Measurements from ENCODE around the gene KIRREL2. TPM values are rescaled to one million over a fixed set of nuclear protein-coding genes. Genes with fewer than 3 reads are reported as not detected.

KIRREL2 gene
- total RNA-seq, 1 experiment from 2014 or later, result 3.1 TPM

DNA sequence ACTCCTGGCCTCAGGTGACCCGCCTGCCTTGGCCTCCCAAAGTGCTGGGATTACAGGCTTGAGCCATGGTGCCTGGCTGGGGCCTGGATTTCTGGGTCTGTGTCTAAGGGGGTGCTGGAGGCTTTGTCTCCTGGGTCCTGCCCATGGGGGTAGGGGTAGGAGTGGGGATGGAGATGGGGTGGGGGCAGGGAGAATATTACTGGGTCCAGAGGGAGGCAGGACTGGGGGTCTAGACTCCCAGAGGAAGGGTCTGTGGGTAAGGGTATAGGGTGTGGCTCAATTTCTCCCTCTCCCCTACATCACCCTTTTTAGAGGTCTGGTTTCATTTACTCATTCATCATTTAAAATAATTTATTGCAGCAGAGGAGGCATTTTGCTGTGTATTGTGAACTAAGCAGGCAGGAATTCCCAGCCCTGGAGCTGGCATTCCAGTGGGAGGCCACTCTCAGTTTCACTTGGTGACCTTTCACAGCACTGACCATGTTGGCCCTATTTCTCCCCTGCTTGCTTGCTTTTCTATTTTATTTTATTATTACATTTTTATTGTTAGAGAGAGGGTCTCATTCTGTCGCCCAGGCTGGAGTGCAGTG is 44.4 kb downstream of the KIRREL2 start:
- Histone ChIP-seq H2BK5ac (ENCODE audit: insufficient read length, low read length) (no peak overlapping the region), H2AFZ (ENCODE audit: low read length) (no peak overlapping the region), H3K9me3 (ENCODE audit: control insufficient read depth, low read depth, low read length) (no peaks in the 10 kb centered on the region), H2BK12ac (ENCODE audit: insufficient read length, low read depth, low read length) (no peak overlapping the region), H2BK15ac (ENCODE audit: low read depth, low read length) (no peak overlapping the region), H2BK120ac (ENCODE audit: low read depth, low read length, poor library complexity, severe bottlenecking) (no peak overlapping the region), H2AK5ac (ENCODE audit: insufficient read length, low read length) (no peak overlapping the region), H2BK20ac (ENCODE audit: low read depth, low read length, poor library complexity, severe bottlenecking) (no peak overlapping the region), H3K56ac (ENCODE audit: insufficient read length, low read depth, low read length) (no peak overlapping the region), H3K79me2 (ENCODE audit: insufficient read depth, low read length) (no peaks in the 10 kb centered on the region), H3K4me1 (ENCODE audit: insufficient read depth, low read length) (peaks cover 5% of the 10 kb centered on the region; the same call in 1 of the 2 replicates), H4K91ac (ENCODE audit: insufficient read length, low read depth, low read length) (no peak overlapping the region), H4K20me1 (ENCODE audit: control insufficient read depth, insufficient read depth, insufficient read length) (no peaks in the 10 kb centered on the region), H3K79me1 (ENCODE audit: insufficient read depth, low read depth, low read length, poor library complexity, severe bottlenecking) (peaks cover 3% of the 10 kb centered on the region), H4K8ac (replicated peaks; ENCODE audit: insufficient read length, low read depth, low read length) (no peak overlapping the region), H4K5ac (ENCODE audit: insufficient read length, low read depth, low read length) (no peak overlapping the region), H3K23me2 (ENCODE audit: insufficient read length, low read depth, low read length, poor library complexity, severe bottlenecking) (peaks cover 10% of the 10 kb centered on the region), H3K4me2 (ENCODE audit: insufficient read depth, insufficient read length, low read length) (peak overlapping the region; percentile 78), H3K27me3 (ENCODE audit: insufficient read depth, low read length) (no peaks in the 10 kb centered on the region), H3K9ac (ENCODE audit: extremely low read depth, insufficient read length, low read length) (no peak overlapping the region), H3K4ac (ENCODE audit: low read depth, low read length) (no peak overlapping the region), H3T11ph (ENCODE audit: low read length) (no peak overlapping the region), H3K18ac (ENCODE audit: insufficient read length, low read depth, low read length) (no peak overlapping the region), H3K27ac (ENCODE audit: insufficient read length, low read depth, low read length) (no peak overlapping the region), H3K23ac (ENCODE audit: insufficient read length, low read depth, low read length) (no peak overlapping the region), H3K14ac (ENCODE audit: insufficient read depth, low read length) (no peak overlapping the region)
- Mint-ChIP-seq H3K9me3 (no peaks in the 10 kb centered on the region; a peak in 1 of 5 replicates), H3K27ac (no peak overlapping the region; a peak in 1 of 7 replicates), H3K27me3 (ENCODE audit: low read depth) (peaks cover 12% of the 10 kb centered on the region), H3K36me3 (ENCODE audit: insufficient read depth in 1 of 3, low read depth in 3 of 3) (peaks cover 5 to 21% (median 14%) of the 10 kb centered on the region in 3 experiments; a peak in 5 of 7 replicates), H3K4me1 (peaks cover 17 to 35% of the 10 kb centered on the region in 2 experiments), H3K4me3 (peak overlapping the region; percentile 90 to 99)
- TF ChIP-seq, protein P1, sequence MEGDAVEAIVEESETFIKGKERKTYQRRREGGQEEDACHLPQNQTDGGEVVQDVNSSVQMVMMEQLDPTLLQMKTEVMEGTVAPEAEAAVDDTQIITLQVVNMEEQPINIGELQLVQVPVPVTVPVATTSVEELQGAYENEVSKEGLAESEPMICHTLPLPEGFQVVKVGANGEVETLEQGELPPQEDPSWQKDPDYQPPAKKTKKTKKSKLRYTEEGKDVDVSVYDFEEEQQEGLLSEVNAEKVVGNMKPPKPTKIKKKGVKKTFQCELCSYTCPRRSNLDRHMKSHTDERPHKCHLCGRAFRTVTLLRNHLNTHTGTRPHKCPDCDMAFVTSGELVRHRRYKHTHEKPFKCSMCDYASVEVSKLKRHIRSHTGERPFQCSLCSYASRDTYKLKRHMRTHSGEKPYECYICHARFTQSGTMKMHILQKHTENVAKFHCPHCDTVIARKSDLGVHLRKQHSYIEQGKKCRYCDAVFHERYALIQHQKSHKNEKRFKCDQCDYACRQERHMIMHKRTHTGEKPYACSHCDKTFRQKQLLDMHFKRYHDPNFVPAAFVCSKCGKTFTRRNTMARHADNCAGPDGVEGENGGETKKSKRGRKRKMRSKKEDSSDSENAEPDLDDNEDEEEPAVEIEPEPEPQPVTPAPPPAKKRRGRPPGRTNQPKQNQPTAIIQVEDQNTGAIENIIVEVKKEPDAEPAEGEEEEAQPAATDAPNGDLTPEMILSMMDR (conservative IDR thresholded peaks at IDR 0.05), result no peak
- DNase-seq, result no peak
- WGBS (ENCODE audit: extremely low coverage, insufficient read length, low lambda C conversion rate), result no CpG with 5 or more reads among the region's 2 CpGs
